Natural killer cell (primary cell): Measurements from ENCODE around the gene CERS3. TPM values are rescaled to one million over a fixed set of nuclear protein-coding genes. Genes with fewer than 3 reads are reported as not detected.

Experiments
- ATAC-seq, 3 donors: fragments of 150-1000 bp in 2 of 3; fragments of 200-7000 bp in 1 of 3; cut with Tn5 transposase; 1 replicate in 1 of 3; 2 replicates in 2 of 3; pipeline ENCODE4 v1.10.0; 2021; ENCODE audit warnings: mild to moderate bottlenecking in 2 of 3, moderate library complexity in 2 of 3
- DNase-seq, 2 donors: peaks; one replicate each; pipeline versions ENCODE4 v3.0.0 to v3.0.0-alpha.2; 2013 to 2021; ENCODE audit warnings: mixed read lengths in 1 of 2
- H3K27ac ChIP-seq: one replicate; pipeline ENCODE4 v1.5.1; 2013; ENCODE audit warnings: mild to moderate bottlenecking, low read length
- H3K27me3 ChIP-seq: one replicate; pipeline ENCODE4 v1.6.1; 2013; ENCODE audit warnings: low read length; ENCODE audit not compliant: control insufficient read depth, insufficient read depth
- H3K36me3 ChIP-seq: one replicate; pipeline ENCODE4 v1.6.1; 2013; ENCODE audit warnings: low read length; ENCODE audit not compliant: control insufficient read depth, insufficient read depth
- H3K4me1 ChIP-seq: one replicate; pipeline ENCODE4 v1.6.1; 2013; ENCODE audit warnings: low read length; ENCODE audit not compliant: control insufficient read depth, insufficient read depth
- H3K4me3 ChIP-seq: one replicate; pipeline ENCODE4 v1.5.1; 2013; ENCODE audit warnings: low read length
- H3K9me3 ChIP-seq: one replicate; pipeline ENCODE4 v1.6.1; 2013; ENCODE audit warnings: low read length; ENCODE audit not compliant: control insufficient read depth, insufficient read depth
- H3K27ac Mint-ChIP-seq, 2 donors: one replicate each; pipeline ENCODE4 v1.8.0; 2022; ENCODE audit warnings: mild to moderate bottlenecking in 2 of 2, mixed read lengths in 2 of 2, moderate library complexity in 1 of 2
- H3K27me3 Mint-ChIP-seq, 2 donors: one replicate each; pipeline ENCODE4 v1.8.0; 2022; ENCODE audit warnings: low read depth in 2 of 2, mixed read lengths in 2 of 2
- H3K36me3 Mint-ChIP-seq: one replicate; pipeline ENCODE4 v1.8.0; 2022; ENCODE audit warnings: mixed read lengths
- H3K4me1 Mint-ChIP-seq, 2 donors: one replicate each; pipeline ENCODE4 v1.8.0; 2022; ENCODE audit warnings: mixed read lengths in 2 of 2
- H3K4me3 Mint-ChIP-seq: one replicate; pipeline ENCODE4 v1.8.0; 2022; ENCODE audit warnings: mild to moderate bottlenecking, moderate library complexity, mixed read lengths
- H3K9me3 Mint-ChIP-seq, 2 donors: one replicate each; pipeline ENCODE4 v1.8.0; 2022; ENCODE audit warnings: mixed read lengths in 2 of 2
- WGBS: methylation state at CpG from one replicate; pipeline ENCODE4 v1.1.7; 2013; ENCODE audit warnings: missing lambda C conversion rate; ENCODE audit not compliant: insufficient coverage; 5-methylcytosine and 5-hydroxymethylcytosine counted together
- intact Hi-C: fragments of 100-400 bp; cut with micrococcal nuclease; formaldehyde crosslinking; loops from one replicate; pipeline ENCODE4 v1.14.2; 2022
- total RNA-seq, 4 donors: library from RNA; stranded (reverse); fragments of 120-200 nt in 1 of 4; gene quantifications; one replicate each; pipeline versions ENCODE4 v1.2.3 to v1.2.4, GENCODE V29; 2013 to 2022
- TF ChIP-seq, protein P1 (sequence below): fragments of 200-600 bp; IDR thresholded peaks from one replicate; pipeline ENCODE4 v1.8.0; 2022; ENCODE audit warnings: antibody characterized with exemption

The CERS3 gene
- under 1 TPM; 0.40 to 0.90 (median 0.48) TPM for total RNA-seq
- 0.50 TPM for total RNA-seq (2013)

GRCh38 chr15:100528833-100529428, at the start of gene CERS3:
CERS3 (minus strand) TSS chr15:100528950; CDS start chr15:100501849, 27,101 bp downstream.
- TF ChIP-seq, protein P1, sequence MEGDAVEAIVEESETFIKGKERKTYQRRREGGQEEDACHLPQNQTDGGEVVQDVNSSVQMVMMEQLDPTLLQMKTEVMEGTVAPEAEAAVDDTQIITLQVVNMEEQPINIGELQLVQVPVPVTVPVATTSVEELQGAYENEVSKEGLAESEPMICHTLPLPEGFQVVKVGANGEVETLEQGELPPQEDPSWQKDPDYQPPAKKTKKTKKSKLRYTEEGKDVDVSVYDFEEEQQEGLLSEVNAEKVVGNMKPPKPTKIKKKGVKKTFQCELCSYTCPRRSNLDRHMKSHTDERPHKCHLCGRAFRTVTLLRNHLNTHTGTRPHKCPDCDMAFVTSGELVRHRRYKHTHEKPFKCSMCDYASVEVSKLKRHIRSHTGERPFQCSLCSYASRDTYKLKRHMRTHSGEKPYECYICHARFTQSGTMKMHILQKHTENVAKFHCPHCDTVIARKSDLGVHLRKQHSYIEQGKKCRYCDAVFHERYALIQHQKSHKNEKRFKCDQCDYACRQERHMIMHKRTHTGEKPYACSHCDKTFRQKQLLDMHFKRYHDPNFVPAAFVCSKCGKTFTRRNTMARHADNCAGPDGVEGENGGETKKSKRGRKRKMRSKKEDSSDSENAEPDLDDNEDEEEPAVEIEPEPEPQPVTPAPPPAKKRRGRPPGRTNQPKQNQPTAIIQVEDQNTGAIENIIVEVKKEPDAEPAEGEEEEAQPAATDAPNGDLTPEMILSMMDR: no peak
- no peaks in the 10 kb centered on the region for H3K4me1 Mint-ChIP-seq
- H3K27me3 Mint-ChIP-seq: peaks cover 20 to 27% of the 10 kb centered on the region in 2 donors
- intact Hi-C loops: no loop called here
- no peaks in the 10 kb centered on the region for H3K9me3 Mint-ChIP-seq
- DNase-seq: no peak
- H3K27me3 ChIP-seq: no peaks in the 10 kb centered on the region
- no peak for ATAC-seq
- no peak within 1 kb of the TSS for H3K4me3 ChIP-seq
- no peaks in the 10 kb centered on the region for H3K36me3 ChIP-seq
- H3K27ac ChIP-seq: no peak within 1 kb of the TSS
- H3K36me3 Mint-ChIP-seq: no peaks in the 10 kb centered on the region
- H3K4me3 Mint-ChIP-seq: no peak within 1 kb of the TSS
- no peaks in the 10 kb centered on the region for H3K4me1 ChIP-seq
- H3K9me3 ChIP-seq: no peaks in the 10 kb centered on the region
- 85% methylated on average over 9 of the region's 10 CpGs for WGBS
- no peak within 1 kb of the TSS for H3K27ac Mint-ChIP-seq

- ATAC-seq: no peak
- H3K36me3 Mint-ChIP-seq: no peaks in the 10 kb centered on the region
- no peaks in the 10 kb centered on the region for H3K27me3 ChIP-seq
- intact Hi-C loops: loop anchor here (2.0 kb wide), 2 partner anchors 231 to 645 kb away; no protein-coding TSS in a partner anchor
- WGBS: 88% methylated on average over 4 of the region's 4 CpGs
- no peaks in the 10 kb centered on the region for H3K27me3 Mint-ChIP-seq
- peaks cover 9 to 12% of the 10 kb centered on the region in 2 donors for H3K4me1 Mint-ChIP-seq
- no peak for DNase-seq
- H3K27ac ChIP-seq: no peak overlapping the region
- H3K27ac Mint-ChIP-seq: no peak overlapping the region
- no peaks in the 10 kb centered on the region for H3K9me3 ChIP-seq
- TF ChIP-seq, protein P1: no peak
- no peak overlapping the region for H3K4me3 ChIP-seq
- no peaks in the 10 kb centered on the region for H3K9me3 Mint-ChIP-seq
- H3K4me1 ChIP-seq: no peaks in the 10 kb centered on the region
- no peak overlapping the region for H3K4me3 Mint-ChIP-seq
- H3K36me3 ChIP-seq: peaks cover 26% of the 10 kb centered on the region
Observed at GRCh38 chr15:100573526-100573925, 44.8 kb upstream of the CERS3 start.

DNA sequence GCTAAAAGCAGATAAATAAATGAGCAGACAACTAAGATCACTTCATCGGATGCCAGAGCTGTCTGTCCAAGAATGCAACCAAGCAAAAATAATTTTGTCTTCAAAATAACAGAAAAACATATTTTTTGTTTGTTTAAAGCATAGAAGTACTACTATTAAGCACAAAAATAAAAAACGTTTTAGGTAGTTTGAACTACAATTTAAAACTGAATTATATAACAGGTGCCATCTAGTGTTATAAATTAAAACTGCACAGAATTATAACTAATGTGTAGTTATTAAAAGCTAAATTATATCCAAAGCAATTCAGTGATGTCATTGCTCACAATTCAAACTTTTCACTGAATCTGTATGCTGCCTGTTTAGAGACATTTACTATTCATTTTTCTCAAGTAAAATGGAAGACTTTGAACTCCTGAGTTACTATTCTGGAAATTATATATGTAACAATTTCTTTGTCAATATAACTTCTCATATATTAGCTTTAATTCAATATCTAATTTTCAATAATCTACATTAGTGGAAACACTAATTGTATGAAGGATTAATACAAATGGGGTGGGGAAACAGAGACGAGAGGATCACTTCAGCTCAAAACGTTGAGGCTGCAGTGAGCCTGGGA, 43.7 kb upstream of the CERS3 start:
- Mint-ChIP-seq H3K4me3 (no peak overlapping the region), H3K36me3 (no peaks in the 10 kb centered on the region), H3K27me3 (no peaks in the 10 kb centered on the region), H3K4me1 (peaks cover 9 to 12% of the 10 kb centered on the region in 2 donors), H3K9me3 (no peaks in the 10 kb centered on the region), H3K27ac (no peak overlapping the region)
- Histone ChIP-seq H3K4me3 (no peak overlapping the region), H3K9me3 (no peaks in the 10 kb centered on the region), H3K36me3 (peaks cover 26% of the 10 kb centered on the region), H3K27ac (no peak overlapping the region), H3K27me3 (no peaks in the 10 kb centered on the region), H3K4me1 (no peaks in the 10 kb centered on the region)
- TF ChIP-seq, protein P1: peak; percentile 70
- intact Hi-C loops: loop anchor here (2.0 kb wide), 2 partner anchors 230 to 644 kb away; no protein-coding TSS in a partner anchor
- peak in 1 of 2 donors; percentile 55 for DNase-seq
- ATAC-seq: no peak
- 100% methylated on average over 1 of the region's 4 CpGs for WGBS
